K562 (cell line): Measurements from ENCODE around the gene GFOD1. TPM values are rescaled to one million over a fixed set of nuclear protein-coding genes. Genes with fewer than 3 reads are reported as not detected.

ENCODE experiments used
- CBFA2T2 ChIP-seq: fragments of 450-650 bp; conservative IDR thresholded peaks from 2 replicates; pipeline ENCODE4 v1.6.1; 2017; ENCODE audit warnings: mild to moderate bottlenecking
- CEBPB ChIP-seq: fragments of 450-650 bp; IDR thresholded peaks from 2 replicates; pipeline ENCODE4 v1.6.1; 2016; ENCODE audit warnings: missing genetic modification characterization, missing compliant biosample characterization
- HDAC2 ChIP-seq: fragments of 450-650 bp; IDR thresholded peaks from 2 replicates; pipeline ENCODE4 v1.6.1; 2016; ENCODE audit warnings: mild to moderate bottlenecking
- HMBOX1 ChIP-seq: sonication (generic); IDR thresholded peaks from 2 replicates; pipeline ENCODE4 v1.6.1; 2016
- NR4A1 ChIP-seq, 2 experiments: fragments of 250-450 bp in 1 of 2; fragments of 450-650 bp in 1 of 2; sonication (Bioruptor Pico) in 1 of 2; IDR thresholded peaks; 2 replicates each; pipeline versions ENCODE4 v1.4.0 to v1.6.1; 2016 to 2020; ENCODE audit warnings: mild to moderate bottlenecking in 2 of 2, missing compliant biosample characterization in 1 of 2, missing genetic modification characterization in 1 of 2, moderate library complexity in 1 of 2
- ZSCAN32 ChIP-seq: fragments of 450-650 bp; formaldehyde crosslinking; IDR thresholded peaks from 2 replicates; pipeline ENCODE4 v1.4.0; 2020; ENCODE audit warnings: mild to moderate bottlenecking, moderate library complexity
- polyA plus RNA-seq, 8 experiments: library from polyadenylated mRNA; depleted of rRNA in 4 of 8; stranded (reverse) in 5 of 8; unstranded in 3 of 8; fragments of >200 nt; fragmentation: Nextera tagmentation in 2 of 8; fragmentation: Illumina TruSeq in 1 of 8; extraction: Ambion mirVana in 2 of 8; extraction: Trizol in 1 of 8; gene quantifications; 2 replicates each; pipeline versions ENCODE4 v1.2.1 to v1.2.3, GENCODE V29; 2011 to 2014; ENCODE audit warnings: inconsistent platforms in 1 of 8, missing spikeins in 1 of 8
- total RNA-seq, 7 experiments: library from RNA; depleted of rRNA in 6 of 7; stranded (reverse); fragments of >200 nt in 6 of 7; fragmentation: Illumina TruSeq in 2 of 7; extraction: Trizol in 2 of 7; gene quantifications; 2 replicates each; pipeline versions ENCODE4 v1.2.1 to v1.2.3, GENCODE V29; 2011 to 2021; ENCODE audit warnings: low replicate concordance in 1 of 7
- TF ChIP-seq, protein P1 (sequence below), 2 experiments: fragments of 450-650 bp; formaldehyde crosslinking in 1 of 2; IDR thresholded peaks; 2 replicates each; pipeline versions ENCODE4 v1.4.0 to v1.6.1; 2014 to 2020; ENCODE audit warnings: mild to moderate bottlenecking in 2 of 2, borderline replicate concordance in 1 of 2, low read depth in 1 of 2
- TF ChIP-seq, protein P2 (sequence below), 2 experiments: fragments of 200-800 bp in 1 of 2; sonication (Bioruptor generic) in 1 of 2; sonication (generic) in 1 of 2; formaldehyde crosslinking in 1 of 2; IDR thresholded peaks in 1 of 2; conservative IDR thresholded peaks in 1 of 2; 2 replicates each; pipeline versions ENCODE4 v1.5.0 to v1.6.1; 2016 to 2020; ENCODE audit warnings: missing compliant biosample characterization in 1 of 2, missing genetic modification characterization in 1 of 2, missing genetic modification reagents in 1 of 2
- TF ChIP-seq, protein P3 (sequence below): fragments of 250-450 bp; sonication (Bioruptor Pico); IDR thresholded peaks from 2 replicates; pipeline ENCODE4 v1.8.0; 2021; ENCODE audit warnings: mild to moderate bottlenecking, moderate library complexity

The GFOD1 gene
- total and polyA plus RNA-seq, 9 of the 15 experiments (the other 6 are each of a cell fraction or from before 2014, with no cell fraction given) = 3.8 to 12.0 (median 8.2) TPM

GRCh38 chr6:13406781-13407180 lies 80.6 kb downstream of the GFOD1 start (continued):
- TF ChIP-seq, protein P1, sequence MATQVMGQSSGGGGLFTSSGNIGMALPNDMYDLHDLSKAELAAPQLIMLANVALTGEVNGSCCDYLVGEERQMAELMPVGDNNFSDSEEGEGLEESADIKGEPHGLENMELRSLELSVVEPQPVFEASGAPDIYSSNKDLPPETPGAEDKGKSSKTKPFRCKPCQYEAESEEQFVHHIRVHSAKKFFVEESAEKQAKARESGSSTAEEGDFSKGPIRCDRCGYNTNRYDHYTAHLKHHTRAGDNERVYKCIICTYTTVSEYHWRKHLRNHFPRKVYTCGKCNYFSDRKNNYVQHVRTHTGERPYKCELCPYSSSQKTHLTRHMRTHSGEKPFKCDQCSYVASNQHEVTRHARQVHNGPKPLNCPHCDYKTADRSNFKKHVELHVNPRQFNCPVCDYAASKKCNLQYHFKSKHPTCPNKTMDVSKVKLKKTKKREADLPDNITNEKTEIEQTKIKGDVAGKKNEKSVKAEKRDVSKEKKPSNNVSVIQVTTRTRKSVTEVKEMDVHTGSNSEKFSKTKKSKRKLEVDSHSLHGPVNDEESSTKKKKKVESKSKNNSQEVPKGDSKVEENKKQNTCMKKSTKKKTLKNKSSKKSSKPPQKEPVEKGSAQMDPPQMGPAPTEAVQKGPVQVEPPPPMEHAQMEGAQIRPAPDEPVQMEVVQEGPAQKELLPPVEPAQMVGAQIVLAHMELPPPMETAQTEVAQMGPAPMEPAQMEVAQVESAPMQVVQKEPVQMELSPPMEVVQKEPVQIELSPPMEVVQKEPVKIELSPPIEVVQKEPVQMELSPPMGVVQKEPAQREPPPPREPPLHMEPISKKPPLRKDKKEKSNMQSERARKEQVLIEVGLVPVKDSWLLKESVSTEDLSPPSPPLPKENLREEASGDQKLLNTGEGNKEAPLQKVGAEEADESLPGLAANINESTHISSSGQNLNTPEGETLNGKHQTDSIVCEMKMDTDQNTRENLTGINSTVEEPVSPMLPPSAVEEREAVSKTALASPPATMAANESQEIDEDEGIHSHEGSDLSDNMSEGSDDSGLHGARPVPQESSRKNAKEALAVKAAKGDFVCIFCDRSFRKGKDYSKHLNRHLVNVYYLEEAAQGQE (IDR thresholded peaks at IDR 0.05; ENCODE audit: borderline replicate concordance) = peak; percentile 30; the same call in 1 of the 2 replicates
- TF ChIP-seq, protein P1 (CRISPR knock-in tag; IDR thresholded peaks at IDR 0.05; ENCODE audit: low read depth) = no peak
- TF ChIP-seq CEBPB = no peak
- TF ChIP-seq CBFA2T2 = 0 out of 2 replicates have a peak, but pooled peaks have one; percentile 12
- no peak for TF ChIP-seq HMBOX1
- no peak for TF ChIP-seq HDAC2
- TF ChIP-seq ZSCAN32 (CRISPR knock-in tag) = no peak
- TF ChIP-seq, protein P2, sequence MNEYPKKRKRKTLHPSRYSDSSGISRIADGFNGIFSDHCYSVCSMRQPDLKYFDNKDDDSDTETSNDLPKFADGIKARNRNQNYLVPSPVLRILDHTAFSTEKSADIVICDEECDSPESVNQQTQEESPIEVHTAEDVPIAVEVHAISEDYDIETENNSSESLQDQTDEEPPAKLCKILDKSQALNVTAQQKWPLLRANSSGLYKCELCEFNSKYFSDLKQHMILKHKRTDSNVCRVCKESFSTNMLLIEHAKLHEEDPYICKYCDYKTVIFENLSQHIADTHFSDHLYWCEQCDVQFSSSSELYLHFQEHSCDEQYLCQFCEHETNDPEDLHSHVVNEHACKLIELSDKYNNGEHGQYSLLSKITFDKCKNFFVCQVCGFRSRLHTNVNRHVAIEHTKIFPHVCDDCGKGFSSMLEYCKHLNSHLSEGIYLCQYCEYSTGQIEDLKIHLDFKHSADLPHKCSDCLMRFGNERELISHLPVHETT (CRISPR knock-in tag; conservative IDR thresholded peaks at IDR 0.05 in 1 of 2, IDR thresholded peaks at IDR 0.05 in 1 of 2) = peak in 1 of 2 experiments; percentile 4; a peak in 1 of 4 replicates
- TF ChIP-seq, protein P3, sequence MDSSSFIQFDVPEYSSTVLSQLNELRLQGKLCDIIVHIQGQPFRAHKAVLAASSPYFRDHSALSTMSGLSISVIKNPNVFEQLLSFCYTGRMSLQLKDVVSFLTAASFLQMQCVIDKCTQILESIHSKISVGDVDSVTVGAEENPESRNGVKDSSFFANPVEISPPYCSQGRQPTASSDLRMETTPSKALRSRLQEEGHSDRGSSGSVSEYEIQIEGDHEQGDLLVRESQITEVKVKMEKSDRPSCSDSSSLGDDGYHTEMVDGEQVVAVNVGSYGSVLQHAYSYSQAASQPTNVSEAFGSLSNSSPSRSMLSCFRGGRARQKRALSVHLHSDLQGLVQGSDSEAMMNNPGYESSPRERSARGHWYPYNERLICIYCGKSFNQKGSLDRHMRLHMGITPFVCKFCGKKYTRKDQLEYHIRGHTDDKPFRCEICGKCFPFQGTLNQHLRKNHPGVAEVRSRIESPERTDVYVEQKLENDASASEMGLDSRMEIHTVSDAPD (CRISPR knock-in tag) = no peak
- TF ChIP-seq NR4A1 (CRISPR knock-in tag; IDR thresholded peaks at IDR 0.05) = no peak
- no peak for TF ChIP-seq NR4A1 (tag; IDR thresholded peaks at IDR 0.05)
- TF ChIP-seq, all 486 proteins: peak for 28
